Transverse colon (tissue), 4 donors: ENCODE measurements around the gene MICAL2. TPM values are rescaled to one million over a fixed set of nuclear protein-coding genes. Genes with fewer than 3 reads are reported as not detected.
A peak's percentile ranks its signal among the peaks of the same experiment; 100 is the strongest.

Experiments
- DNase-seq: peaks from one replicate; pipeline ENCODE4 v3.0.0-alpha.2; 2019
- H3K27ac ChIP-seq, 4 donors: fragments of 200-600 bp; sonication (generic); 2 replicates each; pipeline ENCODE4 v1.5.1; 2016 to 2018; ENCODE audit warnings: inconsistent platforms in 4 of 4
- H3K27me3 ChIP-seq: fragments of 200-600 bp; sonication (generic); 2 replicates; pipeline ENCODE4 v1.5.1; 2017; ENCODE audit warnings: inconsistent platforms
- H3K36me3 ChIP-seq, 4 donors: fragments of 200-600 bp; sonication (generic); 2 replicates each; pipeline ENCODE4 v1.5.1; 2017 to 2019; ENCODE audit warnings: inconsistent platforms in 4 of 4
- H3K4me1 ChIP-seq, 4 donors: fragments of 200-600 bp; sonication (generic); 2 replicates each; pipeline ENCODE4 v1.5.1; 2017 to 2020; ENCODE audit warnings: inconsistent platforms in 4 of 4
- H3K4me3 ChIP-seq, 4 donors: fragments of 200-600 bp; sonication (generic); 1 replicate in 1 of 4; 2 replicates in 3 of 4; pipeline versions ENCODE4 v1.5.1 to v1.6.1; 2017 to 2019; ENCODE audit warnings: inconsistent platforms in 4 of 4
- H3K9me3 ChIP-seq, 2 donors: fragments of 200-600 bp; sonication (generic); 2 replicates each; pipeline ENCODE4 v1.5.1; 2017 to 2019; ENCODE audit warnings: inconsistent platforms in 2 of 2
- CTCF ChIP-seq, 5 experiments: fragments of 200-600 bp in 3 of 5; fragments of 450-650 bp in 2 of 5; sonication (generic) in 3 of 5; IDR thresholded peaks; 1 replicate in 2 of 5; 2 replicates in 3 of 5; pipeline ENCODE4 v1.5.1; 2016 to 2017; ENCODE audit warnings: antibody characterized with exemption in 5 of 5, inconsistent platforms in 3 of 5, mild to moderate bottlenecking in 2 of 5, moderate library complexity in 1 of 5
- EP300 ChIP-seq: sonication (generic); formaldehyde crosslinking; IDR thresholded peaks from one replicate; pipeline ENCODE4 v1.6.1; 2017; ENCODE audit warnings: antibody characterized with exemption, low read depth
- POLR2A ChIP-seq: fragments of 450-650 bp; IDR thresholded peaks from one replicate; pipeline ENCODE4 v1.6.1; 2016; ENCODE audit warnings: antibody characterized with exemption, mild to moderate bottlenecking, moderate library complexity
- POLR2AphosphoS5 ChIP-seq, 3 donors: sonication (generic); formaldehyde crosslinking; IDR thresholded peaks; one replicate each; pipeline ENCODE4 v1.6.1; 2016; ENCODE audit warnings: antibody characterized with exemption in 3 of 3
- WGBS, 2 donors: methylation state at CpG; one replicate each; pipeline ENCODE4 v1.1.5; 2018; ENCODE audit warnings: low coverage in 1 of 2; 5-methylcytosine and 5-hydroxymethylcytosine counted together
- in situ Hi-C, 4 donors: fragments of 200-750 bp; cut with MboI; loops; one replicate each; pipeline versions ENCODE4 v1.15.0 to v1.15.1; 2017; ENCODE audit warnings: low sequenced_read_pairs in 3 of 4, low pct_ligation_motif_present in 1 of 4, low pct_unique_long_range_greater_than_20kb in 1 of 4
- intact Hi-C: fragments of 100-400 bp; cut with DNase I; formaldehyde crosslinking; loops from one replicate; pipeline ENCODE4 v1.15.1; 2023; ENCODE audit warnings: low total_unique reads
- total RNA-seq, 4 donors: library from RNA; depleted of rRNA; stranded (reverse); fragments of >200 nt; gene quantifications; one replicate each; pipeline ENCODE4 v1.1.0, GENCODE V29; 2016

The MICAL2 gene
- total RNA-seq, 4 donors from 2014 or later, result 309 to 483 (median 316) TPM

- DNase-seq, result no peak
- H3K27ac ChIP-seq, result peak overlapping the region; percentile 65 to 81 (median 75)
- H3K4me1 ChIP-seq, result peaks cover 19 to 73% (median 44%) of the 10 kb centered on the region in 4 donors
- H3K36me3 ChIP-seq, result no peaks in the 10 kb centered on the region
- H3K4me3 ChIP-seq, result no peak overlapping the region
- no peaks in the 10 kb centered on the region for H3K27me3 ChIP-seq
- no peak for TF ChIP-seq POLR2A
- no peak for TF ChIP-seq CTCF (IDR thresholded peaks at IDR 0.05)
- peak in 1 of 3 donors; percentile 20 for TF ChIP-seq POLR2AphosphoS5 (IDR thresholded peaks at IDR 0.05)
- peak; percentile 90 for TF ChIP-seq EP300
- WGBS, 2 donors, result 78 to 100% methylated on average over 1 to 4 of the region's 4 CpGs
- no peaks in the 10 kb centered on the region for H3K9me3 ChIP-seq
- in situ Hi-C loops, result no loop called here
- intact Hi-C loops, result loop anchor here (10.0 kb wide), 2 partner anchors 58 to 118 kb away; no protein-coding TSS in a partner anchor
Observed at GRCh38 chr11:12117200-12117599, 6.8 kb downstream of the MICAL2 start.

GRCh38 chr11:12117611-12118010 is 7.2 kb downstream of the MICAL2 start:
- Histone ChIP-seq H3K9me3 (no peaks in the 10 kb centered on the region), H3K4me1 (peaks cover 19 to 73% (median 40%) of the 10 kb centered on the region in 4 donors), H3K36me3 (no peaks in the 10 kb centered on the region), H3K4me3 (no peak overlapping the region), H3K27ac (peak overlapping the region; percentile 65 to 81 (median 75)), H3K27me3 (no peaks in the 10 kb centered on the region)
- intact Hi-C loops (loop anchor here (10.0 kb wide), 2 partner anchors 57 to 117 kb away; no protein-coding TSS in a partner anchor), in situ Hi-C loops (no loop called here)
- WGBS, 2 donors, result 40 to 79% methylated on average over 1 to 2 of the region's 2 CpGs
- DNase-seq, result no peak
- TF ChIP-seq POLR2A, result no peak
- TF ChIP-seq EP300, result no peak
- TF ChIP-seq POLR2AphosphoS5 (IDR thresholded peaks at IDR 0.05), result no peak
- no peak for TF ChIP-seq CTCF (IDR thresholded peaks at IDR 0.05)

DNA sequence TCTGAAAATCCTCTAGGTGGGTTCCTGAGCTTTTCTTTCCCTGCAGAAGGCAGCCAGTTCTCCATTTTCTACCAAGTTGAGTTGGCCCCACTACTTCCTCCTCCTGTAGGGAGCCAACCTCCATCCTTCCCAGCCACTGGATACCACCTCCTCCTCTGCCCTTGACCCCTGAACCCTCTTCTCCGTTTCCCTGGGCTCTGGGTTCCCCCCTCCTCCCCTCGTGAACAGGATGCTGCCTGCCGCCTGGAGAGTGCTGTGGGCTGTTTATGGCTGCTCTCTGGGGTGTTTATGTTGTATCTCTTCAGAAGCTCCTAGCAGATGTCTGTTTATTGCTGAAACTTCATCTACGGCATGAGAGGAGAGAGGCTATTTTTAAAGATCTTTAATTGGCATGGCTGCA is 8.6 kb downstream of the MICAL2 start:
- WGBS, 2 donors, result 45 to 46% methylated on average over 3 to 4 of the region's 4 CpGs
- Histone ChIP-seq H3K36me3 (no peaks in the 10 kb centered on the region), H3K9me3 (no peaks in the 10 kb centered on the region), H3K4me3 (no peak overlapping the region), H3K27ac (peak overlapping the region; percentile 65 to 81 (median 75)), H3K4me1 (peaks cover 15 to 69% (median 34%) of the 10 kb centered on the region in 4 donors), H3K27me3 (no peaks in the 10 kb centered on the region)
- in situ Hi-C loops, result no loop called here
- intact Hi-C loops, result loop anchor here (10.0 kb wide), 2 partner anchors 56 to 116 kb away; no protein-coding TSS in a partner anchor
- no peak for DNase-seq
- TF ChIP-seq POLR2A, result no peak
- peak in 1 of 3 donors; percentile 15 for TF ChIP-seq POLR2AphosphoS5 (IDR thresholded peaks at IDR 0.05)
- TF ChIP-seq EP300, result no peak
- TF ChIP-seq CTCF (IDR thresholded peaks at IDR 0.05), result no peak

GRCh38 chr11:12119502-12119901 is 9.1 kb downstream of the MICAL2 start:
- no peaks in the 10 kb centered on the region for H3K27me3 ChIP-seq
- in situ Hi-C loops (no loop called here), intact Hi-C loops (loop anchor here (10.0 kb wide), 2 partner anchors 55 to 115 kb away; no protein-coding TSS in a partner anchor)
- no peak for DNase-seq
- no peaks in the 10 kb centered on the region for H3K9me3 ChIP-seq
- H3K36me3 ChIP-seq, result no peaks in the 10 kb centered on the region
- peak overlapping the region; percentile 65 to 81 (median 75) for H3K27ac ChIP-seq
- TF ChIP-seq POLR2AphosphoS5 (IDR thresholded peaks at IDR 0.05) (no peak), EP300 (no peak), CTCF (IDR thresholded peaks at IDR 0.05) (no peak), POLR2A (no peak)
- WGBS, 2 donors, result 40 to 78% methylated on average over 1 to 5 of the region's 5 CpGs
- H3K4me3 ChIP-seq, result no peak overlapping the region
- H3K4me1 ChIP-seq, result peaks cover 15 to 69% (median 34%) of the 10 kb centered on the region in 4 donors
